ENCODE data around the gene B3GAT2.

B3GAT2 gene

DNA sequence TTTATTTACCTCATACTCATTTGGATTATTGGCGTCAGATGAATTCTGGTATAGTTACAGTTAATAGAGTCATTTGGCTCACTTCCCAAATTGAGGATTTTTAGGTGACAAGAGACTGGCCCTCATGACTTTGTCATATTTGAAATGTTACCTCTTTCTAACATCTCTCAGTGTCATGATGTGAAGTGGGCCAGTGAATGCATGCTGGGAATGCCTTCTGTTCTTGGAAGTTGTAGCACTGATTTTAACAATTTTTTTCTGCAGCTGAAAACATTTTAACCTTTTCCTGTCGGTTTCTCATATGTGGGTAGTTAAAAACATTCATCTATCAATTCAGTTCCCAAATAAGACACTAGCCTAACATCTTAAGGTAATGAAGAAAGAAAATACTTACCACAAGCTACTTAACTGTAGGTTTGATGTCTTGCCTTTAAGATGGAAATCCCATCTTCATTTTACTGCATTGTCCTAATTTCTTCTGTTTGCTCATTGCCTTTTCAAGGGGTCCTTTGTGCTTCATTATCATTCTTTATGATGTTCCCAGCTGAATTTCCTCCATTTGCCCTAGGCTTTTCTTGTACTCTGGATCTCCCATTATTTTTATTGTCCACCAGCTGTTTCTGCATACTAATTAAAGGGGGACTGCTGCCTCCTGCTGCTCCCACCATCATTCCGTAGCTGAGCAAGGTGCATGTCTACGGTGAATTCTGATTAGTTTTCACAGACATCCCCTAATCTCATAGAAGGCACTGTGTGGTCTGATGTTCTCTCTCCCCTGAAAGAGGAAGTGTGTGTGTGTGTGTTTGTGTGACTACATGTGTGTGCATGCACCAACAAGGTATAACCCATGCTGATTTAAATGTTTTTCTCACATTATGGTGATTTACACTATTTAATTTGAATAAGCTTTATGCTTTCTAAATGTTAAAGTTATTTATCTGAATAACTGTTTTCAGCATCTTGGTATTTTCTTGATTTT is 109.5 kb downstream of the B3GAT2 start:
- Histone ChIP-seq H3K9me3 (replicated peaks; ENCODE audit: insufficient read depth, low read length) (no peaks in the 10 kb centered on the region), H3K79me2 (ENCODE audit: low read length) (no peaks in the 10 kb centered on the region), H3K4me1 (ENCODE audit: low read length) (peaks cover 4% of the 10 kb centered on the region; the same call in 1 of the 2 replicates), H3F3A (ENCODE audit: insufficient read depth, low read length) (no peaks in the 10 kb centered on the region), H3K9ac (ENCODE audit: low read length) (no peak overlapping the region), H4K20me1 (ENCODE audit: insufficient read depth, low read length) (no peaks in the 10 kb centered on the region), H2AFZ (ENCODE audit: low read length) (no peak overlapping the region), H3K36me3 (replicated peaks; ENCODE audit: insufficient read depth, low read length) (no peaks in the 10 kb centered on the region), H3K4me3 (ENCODE audit: low read length) (no peak overlapping the region), H3K9me2 (replicated peaks; ENCODE audit: insufficient read depth, low read length) (no peaks in the 10 kb centered on the region), H3K27me3 (replicated peaks; ENCODE audit: insufficient read depth, low read length) (no peaks in the 10 kb centered on the region), H3K4me2 (ENCODE audit: low read depth, low read length) (no peak overlapping the region), H3K27ac (ENCODE audit: low read length) (no peak overlapping the region)
- DNase-seq, result no peak
- TF ChIP-seq CTCF (IDR thresholded peaks at IDR 0.05; ENCODE audit: low read length) (no peak), EZH2 (optimal IDR thresholded peaks at IDR 0.05; ENCODE audit: low read depth, low read length) (no peak)

DNA sequence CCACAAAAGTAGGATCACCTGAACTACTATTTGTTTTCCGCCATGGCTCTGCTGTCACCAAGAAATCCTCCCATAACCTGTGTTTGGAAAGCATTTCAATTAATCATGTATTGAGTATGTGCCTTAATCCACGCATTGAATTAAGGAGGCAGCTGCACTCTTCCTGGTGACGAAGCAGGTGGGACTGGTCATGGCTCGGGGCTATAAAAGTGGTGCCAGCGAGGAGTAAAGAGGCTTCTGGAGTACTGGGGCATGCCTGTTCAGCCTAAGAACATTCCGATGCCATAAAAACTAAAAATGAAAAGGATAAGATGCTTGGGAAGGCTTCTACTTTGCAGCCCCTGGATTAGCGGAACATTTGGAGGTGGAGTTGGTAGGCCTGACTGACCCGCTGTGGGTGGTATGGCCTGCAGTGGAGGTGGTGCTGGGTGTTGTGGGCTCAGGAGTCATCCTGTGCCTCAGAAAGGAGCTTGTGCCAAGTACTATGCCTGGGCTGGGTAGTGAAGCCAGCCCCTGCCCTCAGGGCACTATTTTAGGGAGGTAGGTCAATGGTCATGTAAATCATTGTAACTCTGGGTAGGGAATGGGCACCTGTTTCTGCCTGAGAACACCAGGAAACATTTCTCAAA is 110.5 kb downstream of the B3GAT2 start:
- no peaks in the 10 kb centered on the region for H3F3A ChIP-seq (ENCODE audit: insufficient read depth, low read length)
- no peak overlapping the region for H3K9ac ChIP-seq (ENCODE audit: low read length)
- DNase-seq, result no peak
- H2AFZ ChIP-seq (ENCODE audit: low read length), result no peak overlapping the region
- H3K27me3 ChIP-seq (replicated peaks; ENCODE audit: insufficient read depth, low read length), result no peaks in the 10 kb centered on the region
- no peaks in the 10 kb centered on the region for H3K79me2 ChIP-seq (ENCODE audit: low read length)
- H3K4me3 ChIP-seq (ENCODE audit: low read length), result no peak overlapping the region
- H3K4me1 ChIP-seq (ENCODE audit: low read length), result peaks cover 4% of the 10 kb centered on the region; the same call in 1 of the 2 replicates
- no peak overlapping the region for H3K4me2 ChIP-seq (ENCODE audit: low read depth, low read length)
- no peaks in the 10 kb centered on the region for H4K20me1 ChIP-seq (ENCODE audit: insufficient read depth, low read length)
- no peaks in the 10 kb centered on the region for H3K9me2 ChIP-seq (replicated peaks; ENCODE audit: insufficient read depth, low read length)
- H3K9me3 ChIP-seq (replicated peaks; ENCODE audit: insufficient read depth, low read length), result no peaks in the 10 kb centered on the region
- no peaks in the 10 kb centered on the region for H3K36me3 ChIP-seq (replicated peaks; ENCODE audit: insufficient read depth, low read length)
- TF ChIP-seq CTCF (IDR thresholded peaks at IDR 0.05; ENCODE audit: low read length), result no peak
- no peak for TF ChIP-seq EZH2 (optimal IDR thresholded peaks at IDR 0.05; ENCODE audit: low read depth, low read length)
- TF ChIP-seq EZH2phosphoT487 (IDR thresholded peaks at IDR 0.05; ENCODE audit: low read length), result no peak
- no peak overlapping the region for H3K27ac ChIP-seq (ENCODE audit: low read length)

GRCh38 chr6:70844301-70844700 is 112.6 kb downstream of the B3GAT2 start:
- DNase-seq, result no peak
- Histone ChIP-seq H3K79me2 (ENCODE audit: low read length) (no peaks in the 10 kb centered on the region), H3K27me3 (replicated peaks; ENCODE audit: insufficient read depth, low read length) (no peaks in the 10 kb centered on the region), H3K9ac (ENCODE audit: low read length) (no peak overlapping the region), H3K4me3 (ENCODE audit: low read length) (no peak overlapping the region), H3K9me3 (replicated peaks; ENCODE audit: insufficient read depth, low read length) (no peaks in the 10 kb centered on the region), H3F3A (ENCODE audit: insufficient read depth, low read length) (no peaks in the 10 kb centered on the region), H3K4me1 (ENCODE audit: low read length) (peaks cover 4% of the 10 kb centered on the region; the same call in 1 of the 2 replicates), H3K9me2 (replicated peaks; ENCODE audit: insufficient read depth, low read length) (no peaks in the 10 kb centered on the region), H3K4me2 (ENCODE audit: low read depth, low read length) (no peak overlapping the region), H3K36me3 (replicated peaks; ENCODE audit: insufficient read depth, low read length) (no peaks in the 10 kb centered on the region), H3K27ac (ENCODE audit: low read length) (no peak overlapping the region), H2AFZ (ENCODE audit: low read length) (no peak overlapping the region), H4K20me1 (ENCODE audit: insufficient read depth, low read length) (no peaks in the 10 kb centered on the region)
- TF ChIP-seq CTCF (IDR thresholded peaks at IDR 0.05; ENCODE audit: low read length), result no peak
- TF ChIP-seq EZH2 (optimal IDR thresholded peaks at IDR 0.05; ENCODE audit: low read depth, low read length), result no peak
- TF ChIP-seq EZH2phosphoT487 (IDR thresholded peaks at IDR 0.05; ENCODE audit: low read length), result no peak

Data from MM.1S (cell line).